HG03432 (cell line): ENCODE results near the gene MRNIP.

Source experiments
- ATAC-seq: cut with Tn5 transposase; IDR thresholded peaks from one replicate; pipeline ENCODE4 v1.9.1; 2021; ENCODE audit warnings: mild to moderate bottlenecking, moderate library complexity; ENCODE audit not compliant: unreplicated experiment

The MRNIP gene

DNA sequence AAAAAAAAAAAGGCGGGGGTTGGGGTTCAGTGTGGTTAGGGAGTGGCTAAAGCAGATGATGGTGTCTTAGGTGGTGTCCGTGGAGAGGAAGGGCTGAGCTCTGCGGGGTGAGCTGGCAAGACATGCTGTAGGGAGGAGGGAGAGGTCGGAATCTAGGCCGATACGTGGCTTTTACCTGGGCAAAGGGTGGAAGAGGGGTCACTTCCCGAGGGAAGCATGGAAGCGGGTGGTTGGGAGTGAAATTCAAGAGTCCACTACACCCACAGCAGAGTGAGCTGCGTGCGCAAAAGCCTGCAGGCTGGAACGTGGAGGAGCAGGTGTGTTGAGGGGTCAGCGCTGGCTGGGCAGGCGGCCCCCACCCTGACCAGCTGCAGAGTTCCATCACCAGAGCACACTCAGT, 31.3 kb upstream of the MRNIP start:
- ATAC-seq, result no peak

DNA sequence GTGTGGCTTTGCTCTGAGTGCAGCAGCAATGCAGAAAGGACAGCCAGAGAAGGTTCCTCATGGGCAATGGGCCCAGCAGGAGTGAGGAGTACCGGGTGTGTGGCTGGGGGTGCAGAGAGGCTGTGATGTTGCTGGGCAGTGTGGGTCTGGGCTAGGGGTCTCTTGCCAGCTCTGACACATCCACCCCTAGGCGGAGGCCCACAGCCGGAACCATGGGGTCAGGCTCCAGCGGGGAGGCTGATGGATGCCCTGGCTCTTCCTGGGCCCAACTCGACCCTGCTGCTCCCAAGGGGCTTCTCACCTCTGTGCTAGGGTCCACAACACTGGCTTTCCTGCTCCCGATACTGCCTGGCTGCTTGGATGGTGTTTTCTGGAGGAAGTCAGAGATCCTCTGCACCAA, 29.2 kb upstream of the MRNIP start:
- ATAC-seq, result no peak

DNA sequence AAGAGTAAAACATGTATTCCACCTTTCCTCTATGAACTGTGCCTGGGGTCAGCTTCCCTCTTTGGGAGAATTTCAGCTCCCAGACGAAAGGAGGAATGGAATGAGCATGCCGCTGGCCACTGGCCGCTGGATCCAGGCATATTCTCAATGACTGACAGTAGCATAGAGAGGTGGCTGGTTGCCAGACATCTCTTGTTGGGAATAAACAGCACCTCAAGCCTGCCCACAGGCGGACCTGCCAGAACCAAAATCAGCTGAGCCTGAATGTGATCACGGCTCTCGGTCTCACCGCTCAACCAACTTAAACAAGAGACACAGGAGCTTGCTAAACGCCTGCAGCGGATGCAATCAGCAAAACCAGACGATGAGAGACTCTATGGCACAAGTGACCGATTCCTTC, 28.5 kb upstream of the MRNIP start:
- ATAC-seq, result no peak

DNA sequence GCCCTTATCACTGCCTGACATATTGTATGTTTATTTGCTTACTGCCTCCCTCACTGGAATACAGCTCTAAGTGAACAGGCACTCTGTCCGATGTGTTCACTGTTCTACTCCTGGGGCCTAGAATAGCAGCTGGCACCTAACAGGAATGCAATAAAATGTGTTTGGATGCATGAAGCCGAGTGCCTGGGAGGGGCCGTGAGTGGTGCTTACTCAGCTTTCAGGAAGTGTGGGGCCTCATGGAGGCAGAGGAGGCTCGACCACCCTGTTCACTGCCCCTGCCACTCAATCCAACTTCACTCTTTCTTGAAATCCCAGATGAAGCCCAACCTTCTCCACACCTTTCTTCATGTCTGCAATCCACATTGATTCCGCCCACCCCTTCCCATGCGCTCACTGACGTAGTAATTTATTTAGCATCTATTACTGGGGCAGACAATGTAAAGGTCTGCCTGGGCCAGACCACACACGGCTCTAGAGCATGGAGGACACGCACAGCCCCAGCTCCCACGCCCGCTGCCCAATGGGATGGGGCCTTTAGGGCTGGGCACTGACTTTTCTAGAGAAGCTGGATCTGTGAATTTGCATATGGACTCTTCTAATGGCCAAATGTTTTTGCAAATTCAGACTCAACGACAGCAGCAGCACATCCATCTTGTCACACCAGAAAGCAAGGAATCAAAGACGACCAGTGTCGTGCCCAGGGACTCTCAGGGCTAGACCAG, 27.7 kb upstream of the MRNIP start:
- no peak for ATAC-seq

DNA sequence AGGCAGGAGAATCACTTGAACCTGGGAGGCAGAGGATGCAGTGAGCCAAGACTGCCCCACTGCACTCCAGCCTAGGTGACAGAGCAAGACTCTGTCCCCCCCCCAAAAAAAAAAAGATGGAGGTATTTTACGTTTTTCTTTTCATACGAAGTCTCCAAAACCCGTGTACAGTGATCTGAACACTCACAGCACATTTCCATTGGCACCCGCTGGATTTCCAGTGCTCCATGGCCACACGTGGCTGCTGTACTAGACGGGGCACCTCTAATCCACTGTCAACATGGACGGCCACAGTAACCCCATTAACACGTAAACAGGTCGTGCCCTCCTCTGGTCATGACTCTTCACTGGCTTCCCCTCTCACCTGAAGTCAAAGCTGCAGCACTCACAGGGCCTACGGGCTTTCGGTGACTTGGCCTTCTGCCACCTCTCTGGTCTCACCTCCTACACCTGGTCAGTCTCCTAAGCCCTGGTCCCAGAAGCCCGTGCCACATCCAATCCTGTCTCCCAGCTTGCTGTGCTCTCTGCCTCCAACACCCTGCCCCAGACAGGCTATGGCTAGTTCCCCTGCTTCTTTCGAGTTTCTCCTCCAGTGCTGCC, 27.0 kb upstream of the MRNIP start:
- no peak for ATAC-seq

DNA sequence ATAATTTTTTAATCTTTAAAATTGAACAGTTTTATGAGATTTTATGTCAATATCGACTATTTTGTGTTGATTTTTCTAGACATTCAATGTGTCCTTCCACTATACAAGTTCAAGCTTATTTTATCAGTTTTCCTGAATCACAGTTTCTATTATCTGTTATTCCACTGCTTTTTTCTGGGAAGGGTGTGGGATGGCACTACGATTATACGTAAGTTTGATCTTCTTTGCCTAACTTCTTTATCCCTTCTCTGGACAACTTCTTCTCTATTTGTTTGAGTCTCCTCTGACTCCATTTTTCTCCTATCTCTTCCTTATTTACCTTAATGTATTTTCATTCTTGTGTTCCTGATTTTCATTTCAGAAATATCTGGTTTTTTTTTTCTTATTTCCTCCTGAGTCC, 24.5 kb upstream of the MRNIP start:
- ATAC-seq, result no peak

DNA sequence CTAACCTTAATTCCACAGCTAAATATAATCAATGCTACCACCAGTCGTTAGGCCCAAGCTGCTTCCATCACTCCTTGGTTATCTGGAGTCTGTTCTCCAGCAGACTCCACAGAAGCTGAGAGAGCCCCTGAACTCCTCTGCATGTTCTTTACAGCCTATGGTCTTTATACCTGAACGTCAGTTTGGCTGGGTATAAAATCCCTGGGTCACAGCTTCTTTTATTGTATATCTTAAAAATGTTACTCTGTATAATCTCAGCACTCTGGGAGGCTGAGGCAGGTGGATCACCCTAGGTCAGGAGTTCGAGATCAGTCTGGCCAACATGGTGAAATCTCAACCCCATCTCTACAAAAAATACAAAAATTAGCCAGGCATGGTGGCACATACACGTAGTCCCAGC, 23.7 kb upstream of the MRNIP start:
- no peak for ATAC-seq

DNA sequence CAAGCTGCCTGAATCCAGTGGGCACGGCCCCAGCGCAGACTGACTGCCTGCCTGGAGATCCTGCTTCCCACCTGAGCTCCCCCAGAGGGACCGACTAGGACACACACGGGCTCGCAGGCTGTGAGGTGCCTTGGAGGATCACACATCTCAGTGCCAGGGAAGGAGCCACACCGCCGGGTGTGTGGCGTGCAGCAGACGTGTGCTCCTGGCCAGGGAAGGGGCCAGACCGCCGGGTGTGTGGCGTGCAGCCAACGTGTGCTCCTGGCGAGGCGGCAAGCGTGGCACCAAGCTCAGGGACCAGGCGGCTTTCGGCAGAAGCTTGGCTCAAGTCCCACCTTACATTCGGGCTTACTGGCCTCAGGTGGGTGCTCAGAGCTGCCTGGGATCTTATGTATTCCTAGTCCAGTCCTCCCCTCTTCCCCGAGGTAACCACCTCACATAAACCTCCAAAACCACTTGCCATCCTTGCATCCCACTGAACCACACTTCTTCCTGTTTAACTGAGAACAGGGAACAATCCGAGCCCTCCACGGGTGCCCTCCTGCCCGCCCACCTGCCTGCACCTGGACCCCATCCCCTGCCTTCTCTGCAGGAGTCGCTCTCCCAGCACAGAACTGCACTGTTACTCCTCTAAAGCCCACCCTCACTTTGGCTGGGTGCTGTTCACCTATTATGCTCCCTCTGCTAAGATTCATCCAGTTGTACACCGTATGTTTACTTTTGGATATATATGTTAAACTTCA, 22.4 kb upstream of the MRNIP start:
- ATAC-seq, result no peak

DNA sequence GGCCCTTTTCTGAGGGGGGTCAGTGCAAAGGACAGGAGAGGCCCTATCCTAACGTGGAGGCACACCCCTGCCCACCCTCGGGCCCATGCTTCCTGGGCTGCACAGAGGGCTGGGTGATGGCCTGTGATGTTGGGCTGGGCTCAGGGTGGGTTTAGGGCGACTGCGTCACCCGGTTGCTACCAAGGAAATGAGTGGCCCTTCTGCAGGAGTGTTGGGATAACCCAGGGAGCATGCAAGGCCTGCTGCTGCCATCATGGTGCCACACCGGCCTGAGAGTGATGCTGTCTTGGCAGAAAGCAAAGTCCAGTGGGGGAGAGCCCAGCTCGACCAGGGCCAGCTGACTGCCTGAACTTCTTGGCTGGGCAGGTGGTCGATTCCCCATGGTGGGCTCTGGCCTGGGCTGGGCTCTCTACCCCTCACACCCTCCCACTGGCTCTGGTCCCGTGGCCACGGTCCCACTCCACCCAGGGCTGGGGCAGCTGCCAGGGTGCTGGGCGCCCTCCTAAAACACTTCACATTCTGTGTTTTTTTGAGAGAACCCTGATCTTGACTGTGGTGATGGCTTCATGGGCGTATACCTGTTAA, 21.5 kb upstream of the MRNIP start:
- no peak for ATAC-seq

DNA sequence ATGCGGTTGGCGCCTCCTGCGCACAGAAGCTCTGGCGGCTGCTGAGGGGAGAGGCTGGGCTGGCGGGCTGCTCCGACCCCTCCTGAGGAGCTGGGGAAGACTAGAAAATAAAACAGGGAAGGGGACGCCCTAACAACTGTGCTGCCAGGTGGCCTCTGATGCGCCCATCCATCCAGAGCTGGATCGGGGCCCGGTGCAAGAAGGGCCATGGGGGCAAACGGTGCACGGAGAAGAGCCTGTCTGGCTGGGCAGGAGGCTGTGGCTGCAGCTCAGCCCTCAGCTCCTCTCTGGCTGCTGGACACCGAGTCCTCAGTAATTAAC, 21.0 kb upstream of the MRNIP start:
- ATAC-seq, result no peak

DNA sequence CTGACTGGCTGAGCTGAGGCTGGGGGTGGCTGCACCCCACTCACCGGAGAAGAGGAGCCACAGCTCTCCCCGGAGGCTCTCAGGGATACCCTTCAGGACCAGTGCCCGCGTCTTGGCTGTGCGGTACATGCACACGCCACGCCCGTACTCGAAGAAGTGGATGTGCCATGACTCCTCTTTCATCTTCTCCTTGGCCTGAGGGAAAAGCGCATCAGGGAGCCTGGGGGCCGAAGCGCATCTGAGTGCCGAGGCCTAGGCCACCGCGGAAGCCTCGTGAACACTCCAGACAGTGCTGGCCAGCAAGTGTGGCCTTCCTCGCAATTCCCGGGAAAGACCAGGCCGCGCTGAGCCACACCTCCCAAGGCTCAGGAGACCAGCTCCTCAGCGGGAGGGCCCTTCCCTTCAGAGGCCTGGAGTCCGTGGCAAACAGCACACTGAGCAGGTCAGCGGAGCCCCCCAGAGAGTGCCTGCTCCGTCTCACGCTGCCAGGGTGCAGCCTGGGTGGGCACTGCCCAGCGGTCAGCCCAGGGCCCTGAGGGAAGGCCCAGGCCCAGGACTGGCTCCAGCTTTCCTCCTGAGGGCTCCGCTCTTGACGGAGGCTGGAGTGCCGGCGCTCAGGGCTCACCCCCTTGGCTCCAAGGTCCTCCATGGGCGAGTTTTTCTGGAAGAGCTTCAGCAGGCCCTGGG, 20.5 kb upstream of the MRNIP start:
- ATAC-seq, result no peak

DNA sequence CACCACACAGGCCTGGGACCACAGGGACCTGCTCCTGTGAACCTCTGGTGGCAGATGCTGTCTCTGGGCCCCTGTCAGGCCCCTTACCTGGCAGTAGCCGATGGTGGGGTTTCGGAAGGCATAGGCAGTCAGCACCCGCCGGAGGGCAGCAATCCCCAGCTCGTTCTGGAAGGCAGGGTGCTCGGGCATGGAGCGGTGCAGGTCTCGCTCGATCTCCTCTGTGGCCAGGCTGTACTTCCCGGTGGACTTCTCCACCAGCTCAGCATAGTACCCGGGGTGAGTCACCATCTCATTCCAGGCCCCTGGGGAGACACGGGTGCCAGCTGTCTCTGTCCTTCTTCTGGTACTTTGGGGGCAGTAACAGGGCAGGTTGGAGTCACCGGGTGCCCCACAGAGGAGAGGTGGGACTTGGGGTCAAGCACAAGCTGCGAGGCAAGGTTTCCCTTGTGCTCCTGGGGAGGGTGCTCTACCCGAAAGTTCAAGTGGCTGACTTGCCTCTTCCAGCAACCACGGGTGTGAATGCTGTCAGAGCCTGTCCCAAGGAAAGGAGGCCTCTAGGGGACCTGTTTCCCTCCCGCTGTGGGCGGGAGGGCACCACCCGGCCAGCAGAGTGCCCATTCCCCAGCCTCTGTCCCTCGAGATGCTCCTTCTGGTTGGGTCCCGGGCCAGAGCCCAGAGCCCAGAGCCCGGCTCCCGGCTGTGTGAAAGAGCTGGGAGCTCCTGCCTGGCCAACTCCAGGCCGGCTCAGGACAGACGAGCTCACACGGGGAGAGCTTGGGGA, 19.8 kb upstream of the MRNIP start:
- ATAC-seq, result no peak

DNA sequence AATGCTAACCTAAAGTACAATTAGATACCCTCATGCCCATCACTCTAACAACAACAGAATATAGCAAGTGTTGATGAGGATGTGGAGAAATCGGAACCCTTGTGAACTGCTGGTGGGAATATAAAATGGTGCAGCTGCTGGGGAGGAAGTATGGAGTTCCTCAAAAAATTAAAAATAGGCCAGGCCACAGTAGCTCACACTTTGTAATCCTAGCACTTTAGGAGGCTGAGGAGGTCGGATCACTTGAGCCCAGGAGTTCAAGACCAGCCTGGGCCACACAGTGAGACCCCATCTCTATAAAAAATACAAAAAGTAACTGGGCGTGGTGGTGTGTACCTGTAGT, 18.0 kb upstream of the MRNIP start:
- no peak for ATAC-seq

DNA sequence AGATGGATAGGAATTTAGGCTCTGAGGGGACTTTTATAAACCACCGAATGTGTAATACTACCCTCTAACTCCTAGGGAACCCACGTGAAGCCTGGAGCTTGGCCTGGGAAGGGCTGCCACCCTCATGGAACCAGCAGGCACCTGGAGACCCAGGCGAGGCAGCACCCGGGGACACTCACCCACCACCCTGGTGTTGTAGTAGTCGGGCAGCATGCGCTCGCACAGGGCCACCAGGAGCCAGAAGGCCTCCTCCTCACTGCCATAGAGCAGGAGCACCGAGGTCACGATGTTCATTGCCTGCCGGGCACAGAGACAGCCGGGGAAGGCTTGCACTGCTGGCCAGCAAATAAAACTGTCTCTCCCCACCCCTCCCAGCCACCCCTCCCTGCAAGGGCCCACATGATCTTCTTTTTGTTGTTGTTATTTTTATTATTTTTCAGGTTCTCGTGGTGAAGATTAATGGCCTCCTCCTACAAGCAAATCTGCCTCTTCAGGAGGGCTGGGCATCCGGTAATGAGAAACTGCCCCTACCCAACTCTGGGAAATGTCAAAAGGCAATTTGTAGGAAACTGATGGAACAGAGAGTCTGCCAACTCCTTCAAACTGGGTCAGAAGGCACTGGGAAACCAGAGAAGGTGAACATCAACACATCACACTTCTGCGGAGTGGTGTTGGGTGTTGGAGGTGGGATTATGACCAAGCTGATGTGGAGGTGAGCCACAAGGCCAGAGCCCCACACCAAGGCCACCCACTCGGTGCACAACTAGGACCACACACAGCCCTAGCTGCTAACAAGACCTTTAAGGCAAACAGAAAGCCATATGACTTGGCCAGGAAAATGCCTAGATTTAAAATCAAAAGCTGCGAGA, 17.4 kb upstream of the MRNIP start:
- no peak for ATAC-seq

DNA sequence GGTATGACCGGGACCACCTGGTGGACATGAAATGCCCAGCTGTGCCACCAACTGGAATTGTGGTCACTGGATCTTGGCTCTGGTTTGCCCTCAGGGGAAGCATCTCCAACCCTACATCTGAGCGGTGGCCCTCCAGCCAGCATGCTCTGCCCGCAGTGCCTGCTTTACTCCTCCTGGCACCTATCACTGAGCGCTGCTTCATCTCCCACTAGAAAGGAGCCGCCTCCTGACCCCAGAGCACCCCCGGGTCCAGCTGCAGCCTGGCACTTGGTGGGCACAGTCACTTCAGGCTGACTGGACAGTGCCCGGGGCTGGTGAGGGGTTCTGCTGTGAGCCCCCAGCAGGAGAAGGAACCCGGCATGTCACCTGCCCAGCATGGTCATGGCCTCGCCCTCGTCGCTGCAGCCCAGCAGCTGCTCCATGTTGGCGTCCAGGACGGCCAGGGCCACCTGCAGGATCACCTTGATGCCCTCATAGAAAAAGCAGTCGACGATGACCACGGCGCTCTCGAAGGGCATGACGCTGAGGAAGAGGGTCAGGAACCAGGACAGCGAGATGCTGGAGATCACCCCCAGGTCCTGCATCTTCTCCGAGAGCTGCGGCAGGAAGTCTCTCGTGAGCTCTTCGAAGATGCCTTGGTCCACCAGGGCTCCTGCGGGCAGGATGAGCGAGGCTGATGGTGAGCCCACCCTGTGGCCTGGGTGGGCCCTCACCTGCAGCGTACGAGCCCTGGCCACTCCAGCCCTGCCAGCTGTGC, 16.1 kb upstream of the MRNIP start:
- no peak for ATAC-seq

DNA sequence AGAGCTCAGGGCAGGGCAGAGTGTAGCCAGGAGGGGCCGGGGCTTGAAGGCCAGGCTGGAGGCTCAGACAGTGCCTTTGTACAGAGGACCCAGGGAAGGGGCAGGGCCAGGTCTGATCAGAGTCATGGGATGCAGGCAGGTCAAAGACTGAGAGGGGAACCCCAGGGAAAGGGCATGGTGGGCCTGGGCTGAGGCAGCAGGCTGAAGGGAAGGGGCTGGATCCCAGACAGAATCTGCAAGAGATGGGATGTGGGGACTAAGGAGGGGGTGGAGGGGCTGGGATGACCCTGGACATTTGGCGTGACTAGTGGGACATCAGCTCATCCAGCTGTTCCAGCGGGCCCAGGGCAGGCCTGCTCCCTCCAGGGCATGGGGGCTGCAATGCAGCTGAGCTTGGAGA, 15.5 kb upstream of the MRNIP start:
- ATAC-seq, result no peak

DNA sequence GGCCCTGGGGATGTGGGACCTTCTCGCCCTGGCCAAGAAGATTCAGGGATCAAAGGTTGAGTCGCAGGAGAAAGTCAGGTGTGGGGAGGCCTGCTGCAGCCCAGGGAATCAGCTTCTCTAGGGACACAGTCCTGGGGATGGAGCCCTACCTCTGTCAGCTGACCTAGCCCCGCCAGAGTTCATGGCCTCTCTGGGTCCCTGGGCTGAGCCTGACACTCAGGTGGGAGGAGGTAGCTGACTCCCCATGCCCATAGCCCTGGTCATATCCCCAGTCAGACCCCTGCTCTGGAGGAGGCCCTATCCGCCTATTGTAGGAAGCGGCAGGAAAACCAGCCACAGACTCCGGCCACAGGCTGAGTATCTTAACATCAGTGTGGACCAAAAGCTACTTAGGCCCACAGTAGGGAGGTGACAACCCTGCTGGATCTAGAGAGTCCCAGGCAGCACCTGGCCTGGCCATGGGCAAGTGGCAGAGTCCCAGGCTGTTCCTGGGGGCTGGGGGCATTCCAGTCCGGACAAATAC, 15.0 kb upstream of the MRNIP start:
- no peak for ATAC-seq

DNA sequence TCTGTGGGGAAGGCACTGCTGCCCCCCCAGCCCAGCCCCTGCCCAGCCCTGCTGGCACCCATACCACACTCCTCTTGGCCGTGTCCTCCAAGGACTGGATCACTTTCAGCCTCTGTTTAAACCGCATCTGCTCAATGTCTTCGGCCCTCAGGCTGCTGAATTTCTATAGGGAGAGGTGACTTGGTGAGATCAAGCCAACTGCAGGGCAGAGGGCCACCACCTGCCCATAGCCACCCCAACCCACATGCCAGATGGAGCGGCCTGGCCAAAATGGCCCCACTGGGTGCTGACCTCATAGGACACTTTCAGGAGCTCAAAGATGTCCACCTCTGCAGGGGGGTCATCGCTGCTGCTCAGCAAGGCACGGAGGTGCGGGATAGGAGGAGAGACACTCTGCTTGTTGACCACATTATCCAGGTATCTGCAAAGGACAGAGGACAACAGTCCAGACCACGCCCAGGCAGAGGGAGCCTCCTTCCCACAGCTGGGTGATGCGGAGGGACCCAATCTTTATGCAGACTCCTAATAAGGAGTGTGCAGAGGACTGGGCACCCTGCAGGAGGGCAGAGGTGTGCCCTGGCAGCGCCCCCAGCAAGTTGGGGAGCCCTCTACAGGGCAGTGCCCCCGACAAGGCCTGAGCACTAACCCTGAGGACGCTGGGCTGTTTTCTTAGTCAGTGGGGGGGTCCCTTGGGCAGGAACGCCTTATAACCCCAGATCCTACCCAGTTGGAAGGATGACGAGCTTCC, 14.4 kb upstream of the MRNIP start:
- no peak for ATAC-seq
